IMR-90 (cell line): ENCODE measurements around the gene AADAC. TPM values are rescaled to one million over a fixed set of nuclear protein-coding genes. Genes with fewer than 3 reads are reported as not detected.

Source experiments
- ATAC-seq: fragments of 200-7000 bp; cut with Tn5 transposase; 2 replicates; pipeline ENCODE4 v1.9.1; 2020; ENCODE audit warnings: low read depth, mild to moderate bottlenecking, moderate library complexity
- BruUV-seq: library from RNA; stranded (reverse); fragments of 400-500 nt; replicated peaks from 2 replicates; lab custom pipeline; 2021; lab: Mats Ljungman, UMichigan
- CTCF ChIA-PET: fragments of 300-600 bp; formaldehyde crosslinking; extraction: SDS; loops from one replicate; lab custom pipeline; 2021; ENCODE audit warnings: antibody characterized with exemption; lab: Yijun Ruan, JAX
- POLR2A ChIA-PET: fragments of 300-600 bp; sonication (Branson Sonifier 250); formaldehyde crosslinking; loops from one replicate; lab custom pipeline; 2022; ENCODE audit warnings: antibody characterized with exemption; ENCODE audit not compliant: unreplicated experiment; lab: Charles Lee
- DNase-seq: peaks from one replicate; pipeline ENCODE4 v3.0.0; 2013
- H2AFZ ChIP-seq: replicated peaks from 2 replicates; pipeline ENCODE3; 2013; ENCODE audit warnings: low read length, mild to moderate bottlenecking; ENCODE audit not compliant: poor library complexity
- H2AK5ac ChIP-seq: 2 replicates; pipeline ENCODE4 v1.6.1; 2013; ENCODE audit warnings: low read depth, low read length, inconsistent platforms
- H2AK9ac ChIP-seq: replicated peaks from 2 replicates; pipeline ENCODE3; 2013; ENCODE audit warnings: mild to moderate bottlenecking, low read depth, low read length, moderate library complexity; ENCODE audit not compliant: poor library complexity
- H2BK120ac ChIP-seq: 2 replicates; pipeline ENCODE4 v1.6.1; 2013; ENCODE audit warnings: low read depth, low read length, inconsistent platforms
- H2BK15ac ChIP-seq: 3 replicates; pipeline ENCODE4 v1.6.1; 2013; ENCODE audit warnings: low read depth, low read length, inconsistent platforms
- H2BK20ac ChIP-seq: 2 replicates; pipeline ENCODE4 v1.6.1; 2013; ENCODE audit warnings: low read depth, mild to moderate bottlenecking, inconsistent platforms, low read length, moderate library complexity
- H2BK5ac ChIP-seq: 2 replicates; pipeline ENCODE4 v1.6.1; 2013; ENCODE audit warnings: mild to moderate bottlenecking, low read depth, low read length, inconsistent platforms; ENCODE audit not compliant: poor library complexity, severe bottlenecking
- H3K14ac ChIP-seq: replicated peaks from 2 replicates; pipeline ENCODE4 v1.6.1; 2013; ENCODE audit warnings: low read depth, low read length, inconsistent platforms
- H3K18ac ChIP-seq: 2 replicates; pipeline ENCODE4 v1.6.1; 2013; ENCODE audit warnings: low read depth, low read length, control low read depth
- H3K23ac ChIP-seq: 2 replicates; pipeline ENCODE4 v1.6.1; 2013; ENCODE audit warnings: low read depth, low read length, inconsistent platforms
- H3K27ac ChIP-seq: 2 replicates; pipeline ENCODE4 v1.5.1; 2013; ENCODE audit warnings: mild to moderate bottlenecking, control low read depth, low read length; ENCODE audit not compliant: insufficient read depth
- H3K27me3 ChIP-seq: 2 replicates; pipeline ENCODE4 v1.6.1; 2013; ENCODE audit warnings: low read length; ENCODE audit not compliant: control insufficient read depth, insufficient read depth
- H3K36me3 ChIP-seq: 2 replicates; pipeline ENCODE4 v1.6.1; 2013; ENCODE audit warnings: low read length, mixed read lengths; ENCODE audit not compliant: control insufficient read depth, insufficient read depth
- H3K4ac ChIP-seq: 2 replicates; pipeline ENCODE4 v1.6.1; 2013; ENCODE audit warnings: low read depth, low read length, inconsistent platforms
- H3K4me1 ChIP-seq: 2 replicates; pipeline ENCODE4 v1.6.1; 2013; ENCODE audit warnings: low read length, mixed read lengths; ENCODE audit not compliant: control insufficient read depth, insufficient read depth
- H3K4me2 ChIP-seq: 2 replicates; pipeline ENCODE4 v1.6.1; 2013; ENCODE audit warnings: low read depth, mild to moderate bottlenecking, control low read depth, low read length, moderate library complexity
- H3K4me3 ChIP-seq: 2 replicates; pipeline ENCODE4 v1.5.1; 2013; ENCODE audit warnings: low read depth, mild to moderate bottlenecking, control low read depth, low read length, moderate library complexity; ENCODE audit not compliant: insufficient read depth
- H3K56ac ChIP-seq: 2 replicates; pipeline ENCODE4 v1.6.1; 2013; ENCODE audit warnings: low read length, inconsistent platforms; ENCODE audit not compliant: insufficient read depth; ENCODE audit errors: extremely low read depth
- H3K79me1 ChIP-seq, 2 experiments: 2 replicates each; pipeline ENCODE4 v1.6.1; 2013; ENCODE audit warnings: low read length in 2 of 2, inconsistent platforms in 1 of 2, low read depth in 1 of 2
- H3K9ac ChIP-seq: 2 replicates; pipeline ENCODE4 v1.6.1; 2013; ENCODE audit warnings: low read depth, low read length, control low read depth
- H3K9me1 ChIP-seq: 2 replicates; pipeline ENCODE4 v1.6.1; 2013; ENCODE audit warnings: low read length, inconsistent platforms; ENCODE audit not compliant: insufficient read depth
- H3K9me3 ChIP-seq: 2 replicates; pipeline ENCODE4 v1.6.1; 2013; ENCODE audit warnings: low read length; ENCODE audit not compliant: control insufficient read depth, insufficient read depth
- H4K20me1 ChIP-seq: 2 replicates; pipeline ENCODE4 v1.6.1; 2013; ENCODE audit warnings: low read length, inconsistent platforms; ENCODE audit not compliant: insufficient read depth
- H4K5ac ChIP-seq: 2 replicates; pipeline ENCODE4 v1.6.1; 2013; ENCODE audit warnings: mild to moderate bottlenecking, low read depth, low read length, control low read depth
- H4K8ac ChIP-seq, 2 experiments: 2 replicates each; pipeline ENCODE4 v1.6.1; 2013; ENCODE audit warnings: low read depth in 2 of 2, low read length in 2 of 2, control low read depth in 1 of 2, inconsistent platforms in 1 of 2
- H4K91ac ChIP-seq: 2 replicates; pipeline ENCODE4 v1.6.1; 2013; ENCODE audit warnings: low read depth, low read length, inconsistent platforms; ENCODE audit not compliant: insufficient read depth
- BHLHE40 ChIP-seq: fragments of 150-350 bp; IDR thresholded peaks from 2 replicates; pipeline ENCODE4 v1.6.1; 2016; ENCODE audit warnings: mild to moderate bottlenecking, low read depth, low read length
- CEBPB ChIP-seq: IDR thresholded peaks from 2 replicates; pipeline ENCODE4 v1.6.1; 2012; ENCODE audit warnings: low read depth, low read length, improper control_type of control experiment
- FOS ChIP-seq: fragments of 150-350 bp; IDR thresholded peaks from 2 replicates; pipeline ENCODE4 v1.6.1; 2016; ENCODE audit warnings: low read depth, low read length
- MAFK ChIP-seq: IDR thresholded peaks from 2 replicates; pipeline ENCODE4 v1.6.1; 2012; ENCODE audit warnings: low read depth, low read length, improper control_type of control experiment
- NFE2L2 ChIP-seq: fragments of 150-350 bp; IDR thresholded peaks from 2 replicates; pipeline ENCODE4 v1.6.1; 2016; ENCODE audit warnings: low read depth, mild to moderate bottlenecking, low read length
- dilution Hi-C: fragments of 300-500 bp; cut with HindIII; formaldehyde crosslinking; loops from one replicate; pipeline ENCODE4 v1.14.3; 2018; ENCODE audit warnings: low sequenced_read_pairs; ENCODE audit not compliant: unreplicated experiment
- in situ Hi-C: fragments of 300-500 bp; cut with MboI; formaldehyde crosslinking; loops from 3 replicates; pipeline ENCODE4 v1.14.3; 2019; ENCODE audit warnings: low sequenced_read_pairs, inconsistent platforms, mixed read lengths
- intact Hi-C: fragments of 100-400 bp; cut with micrococcal nuclease; formaldehyde crosslinking; loops from 2 replicates; pipeline ENCODE4 v1.10.0; 2022
- polyA plus RNA-seq, 3 experiments: library from polyadenylated mRNA; depleted of rRNA; stranded (reverse); fragments of >200 nt; gene quantifications; 2 replicates each; pipeline ENCODE4 v1.2.3, GENCODE V29; 2012; ENCODE audit warnings: low replicate concordance in 1 of 3
- total RNA-seq: library from RNA; depleted of rRNA; stranded (reverse); fragments of >200 nt; gene quantifications from 2 replicates; pipeline ENCODE4 v1.2.3, GENCODE V29; 2012
- TF ChIP-seq, protein P1 (sequence below): fragments of 150-350 bp; IDR thresholded peaks from 2 replicates; pipeline ENCODE4 v1.6.1; 2017; ENCODE audit warnings: mild to moderate bottlenecking, antibody characterized with exemption, low read length, low read depth
- TF ChIP-seq, protein P2 (sequence below): fragments of 150-350 bp; IDR thresholded peaks from 2 replicates; pipeline ENCODE4 v1.6.1; 2016; ENCODE audit warnings: low read depth, mild to moderate bottlenecking, low read length, moderate library complexity, borderline replicate concordance

Gene AADAC
- total and polyA plus RNA-seq, 2 of the 4 experiments (the other 2 are of a cell fraction) = not detected

DNA sequence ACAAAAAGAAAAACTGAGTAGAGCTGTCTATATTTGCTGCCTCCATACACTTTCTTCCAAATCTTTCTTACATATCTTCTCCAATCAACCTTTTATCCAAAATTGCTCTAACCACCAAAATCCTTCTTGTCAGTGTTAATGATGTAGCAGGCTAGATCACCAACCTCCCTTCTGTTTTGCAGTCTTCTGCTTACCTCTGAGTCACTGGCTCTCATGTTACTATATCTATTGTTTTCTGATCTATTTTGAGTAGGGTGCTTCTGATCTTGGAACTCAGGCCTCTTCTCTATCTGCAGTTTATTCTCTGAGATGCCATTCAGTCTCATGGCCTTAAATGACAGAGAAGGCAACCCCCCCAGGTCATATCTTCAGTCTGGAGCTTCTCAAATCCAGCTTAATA, 26.3 kb upstream of the AADAC start:
- Histone ChIP-seq H3K4me2 (no peak overlapping the region), H2AFZ (no peak overlapping the region), H3K27me3 (no peaks in the 10 kb centered on the region), H2AK9ac (no peak overlapping the region), H2BK20ac (no peak overlapping the region), H3K4ac (no peak overlapping the region), H3K56ac (no peak overlapping the region), H2BK15ac (no peak overlapping the region), H3K79me1 (no peaks in the 10 kb centered on the region), H3K4me3 (no peak overlapping the region), H3K9me1 (no peaks in the 10 kb centered on the region), H4K8ac (no peak overlapping the region), H4K91ac (no peak overlapping the region), H3K18ac (no peak overlapping the region), H4K5ac (no peak overlapping the region), H3K4me1 (no peaks in the 10 kb centered on the region), H3K9me3 (no peaks in the 10 kb centered on the region), H3K23ac (no peak overlapping the region), H3K9ac (no peak overlapping the region), H2AK5ac (no peak overlapping the region), H2BK120ac (no peak overlapping the region), H4K20me1 (no peaks in the 10 kb centered on the region), H3K14ac (no peak overlapping the region), H2BK5ac (no peak overlapping the region), H3K27ac (no peak overlapping the region), H3K36me3 (no peaks in the 10 kb centered on the region)
- DNase-seq (peak; percentile 37), ATAC-seq (no peak)
- in situ Hi-C loops (no loop called here), dilution Hi-C loops (no loop called here), intact Hi-C loops (no loop called here)
- ChIA-PET POLR2A (no interaction called here), CTCF (no interaction called here)
- BruUV-seq = no TSS peak
- TF ChIP-seq FOS (no peak), NFE2L2 (no peak), MAFK (no peak), BHLHE40 (no peak), CEBPB (no peak)
- TF ChIP-seq, protein P1, sequence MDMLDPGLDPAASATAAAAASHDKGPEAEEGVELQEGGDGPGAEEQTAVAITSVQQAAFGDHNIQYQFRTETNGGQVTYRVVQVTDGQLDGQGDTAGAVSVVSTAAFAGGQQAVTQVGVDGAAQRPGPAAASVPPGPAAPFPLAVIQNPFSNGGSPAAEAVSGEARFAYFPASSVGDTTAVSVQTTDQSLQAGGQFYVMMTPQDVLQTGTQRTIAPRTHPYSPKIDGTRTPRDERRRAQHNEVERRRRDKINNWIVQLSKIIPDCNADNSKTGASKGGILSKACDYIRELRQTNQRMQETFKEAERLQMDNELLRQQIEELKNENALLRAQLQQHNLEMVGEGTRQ = no peak
- TF ChIP-seq, protein P2, sequence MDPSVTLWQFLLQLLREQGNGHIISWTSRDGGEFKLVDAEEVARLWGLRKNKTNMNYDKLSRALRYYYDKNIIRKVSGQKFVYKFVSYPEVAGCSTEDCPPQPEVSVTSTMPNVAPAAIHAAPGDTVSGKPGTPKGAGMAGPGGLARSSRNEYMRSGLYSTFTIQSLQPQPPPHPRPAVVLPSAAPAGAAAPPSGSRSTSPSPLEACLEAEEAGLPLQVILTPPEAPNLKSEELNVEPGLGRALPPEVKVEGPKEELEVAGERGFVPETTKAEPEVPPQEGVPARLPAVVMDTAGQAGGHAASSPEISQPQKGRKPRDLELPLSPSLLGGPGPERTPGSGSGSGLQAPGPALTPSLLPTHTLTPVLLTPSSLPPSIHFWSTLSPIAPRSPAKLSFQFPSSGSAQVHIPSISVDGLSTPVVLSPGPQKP = no peak
